ENCODE results near the gene GPC5. TPM values are rescaled to one million over a fixed set of nuclear protein-coding genes. Genes with fewer than 3 reads are reported as not detected.

Gene GPC5
- total and polyA plus RNA-seq, 2 of the 8 experiments (the other 6 are each of a cell fraction or from before 2014, with no cell fraction given): 0.20 to 0.39 TPM

- ChIA-PET POLR2A (ENCODE audit: partially characterized antibody) (no interaction called here), CTCF (ENCODE audit: partially characterized antibody) (no interaction called here)
- H3K79me1 ChIP-seq (ENCODE audit: low read depth, low read length): no peaks in the 10 kb centered on the region
Observed at GRCh38 chr13:92377396-92377795, 979.0 kb downstream of the GPC5 start.

More at GRCh38 chr13:92377396-92377795, 979.0 kb downstream of the GPC5 start:
- DNase-seq (ENCODE audit: low read depth in 1 of 2, low spot score in 2 of 2): no peak
- Histone ChIP-seq H2BK5ac (ENCODE audit: low read depth, low read length) (no peak overlapping the region), H3K4ac (replicated peaks; ENCODE audit: insufficient read length, low read depth, low read length) (no peak overlapping the region), H4K5ac (ENCODE audit: insufficient read length, low read depth, low read length) (no peak overlapping the region), H3K79me2 (ENCODE audit: control insufficient read depth in 1 of 2, insufficient read depth in 2 of 2, low read length in 2 of 2) (no peaks in the 10 kb centered on the region), H2BK15ac (ENCODE audit: low read length) (no peak overlapping the region), H2AK5ac (ENCODE audit: low read depth, low read length) (no peak overlapping the region), H2AFZ (ENCODE audit: low read length) (no peak overlapping the region), H3K9ac (replicated peaks in 1 of 4; ENCODE audit: extremely low read depth in 1 of 4, low read depth in 3 of 4, low read length in 3 of 4) (no peak overlapping the region), H2BK20ac (ENCODE audit: low read length) (no peak overlapping the region), H3K23me2 (ENCODE audit: low read depth, low read length) (0 out of 2 replicates have a peak, but pooled peaks cover 1% of the 10 kb centered on the region), H3K27me3 (replicated peaks in 1 of 4; ENCODE audit: control insufficient read depth in 3 of 4, extremely low read depth in 1 of 4, insufficient read depth in 3 of 4, low read length in 3 of 4) (no peaks in the 10 kb centered on the region), H2BK12ac (ENCODE audit: low read depth, low read length) (no peak overlapping the region), H3K18ac (ENCODE audit: extremely low read depth, low read length) (no peak overlapping the region), H2BK120ac (replicated peaks; ENCODE audit: low read depth, low read length) (no peak overlapping the region), H4K8ac (ENCODE audit: extremely low read depth, insufficient read depth, low read length) (no peak overlapping the region), H3K23ac (ENCODE audit: insufficient read length) (no peak overlapping the region), H4K20me1 (replicated peaks in 1 of 2; ENCODE audit: control insufficient read depth in 1 of 2, insufficient read depth in 2 of 2, low read length in 2 of 2) (no peaks in the 10 kb centered on the region), H3K9me3 (ENCODE audit: insufficient read depth in 2 of 2, low read depth in 1 of 2, low read length in 1 of 2) (no peaks in the 10 kb centered on the region), H4K91ac (replicated peaks; ENCODE audit: insufficient read length, low read length) (no peak overlapping the region), H3K56ac (replicated peaks; ENCODE audit: insufficient read length, low read depth, low read length) (no peak overlapping the region), H3K36me3 (ENCODE audit: control insufficient read depth in 2 of 4, insufficient read depth in 4 of 4, low read length in 3 of 4) (no peaks in the 10 kb centered on the region), H3K4me1 (replicated peaks in 1 of 4; ENCODE audit: control insufficient read depth in 3 of 4, insufficient read depth in 4 of 4, low read length in 3 of 4) (no peaks in the 10 kb centered on the region), H3K4me3 (ENCODE audit: extremely low read depth in 1 of 4, insufficient read depth in 2 of 4, low read depth in 3 of 4, low read length in 4 of 4) (no peak overlapping the region), H3K4me2 (ENCODE audit: insufficient read depth in 1 of 2, low read depth in 2 of 2, low read length in 2 of 2) (no peak overlapping the region), H3K14ac (ENCODE audit: insufficient read length) (no peak overlapping the region), H3K27ac (ENCODE audit: low read depth, low read length) (no peak overlapping the region)
- TF ChIP-seq CBX5 (IDR thresholded peaks at IDR 0.05; ENCODE audit: low read depth, low read length) (no peak), FOSL1 (IDR thresholded peaks at IDR 0.05; ENCODE audit: insufficient read depth, low read depth, low read length) (no peak)
- 96% methylated on average over 1 of the region's 1 CpG; no CpG with 5 or more reads in 1 of the 2 experiments for WGBS, 2 experiments (ENCODE audit: extremely low coverage in 1 of 2, insufficient coverage in 1 of 2, insufficient read length in 1 of 2, insufficient replicate concordance in 2 of 2, low coverage in 1 of 2, low lambda C conversion rate in 2 of 2, missing lambda C conversion rate in 1 of 2)
- no peak for FAIRE-seq

Data from H1 (cell line).